ENCODE measurements around the gene TBX10.
"Not testable (repeated sequence)": the region's sequence is repeated elsewhere in the genome, so short reads cannot be mapped to it uniquely, and the experiment has no call there.

The TBX10 gene

GRCh38 chr11:67663532-67664212 lies 24.1 kb upstream of the TBX10 start:
- no peak for DNase-seq

- no peak for DNase-seq
Measured at GRCh38 chr11:67662835-67663531, 23.4 kb upstream of the TBX10 start.

DNA sequence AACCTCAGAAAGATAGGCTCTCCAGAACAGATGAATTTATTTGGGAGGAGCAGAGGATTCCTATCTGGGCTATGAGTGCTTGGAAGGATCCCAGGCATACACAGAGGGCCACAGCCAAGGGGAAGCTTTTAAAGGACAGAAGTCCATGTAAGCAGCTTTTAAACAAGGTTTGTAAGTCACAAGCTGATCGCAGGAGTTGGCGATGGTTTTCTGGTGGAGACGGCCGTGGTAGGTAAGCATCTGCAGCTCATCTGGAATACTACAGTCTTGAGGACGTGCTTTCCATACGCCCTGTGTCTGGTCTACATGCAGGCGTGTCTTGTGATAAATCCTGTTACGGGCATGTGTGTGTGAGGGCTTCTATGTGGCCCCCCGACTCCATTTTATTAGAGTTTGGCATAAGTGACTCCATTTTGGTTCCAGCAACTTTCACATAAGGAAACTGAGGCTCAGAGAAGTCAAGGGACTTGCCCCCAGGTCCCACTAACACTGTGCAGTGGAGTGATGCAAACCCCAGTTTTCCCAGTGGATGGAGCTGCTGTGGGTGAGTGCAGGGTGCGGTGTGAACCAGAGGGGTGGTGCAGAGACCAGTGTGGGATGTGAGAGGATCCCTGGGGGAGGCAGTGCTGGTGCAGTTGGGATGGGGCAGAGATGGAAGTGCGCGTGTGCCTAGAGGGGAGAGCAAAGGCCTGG lies 22.7 kb upstream of the TBX10 start:
- no peak for DNase-seq

- DNase-seq, result not testable (repeated sequence)
Measured at GRCh38 chr11:67660752-67661151, 21.2 kb upstream of the TBX10 start.

DNA sequence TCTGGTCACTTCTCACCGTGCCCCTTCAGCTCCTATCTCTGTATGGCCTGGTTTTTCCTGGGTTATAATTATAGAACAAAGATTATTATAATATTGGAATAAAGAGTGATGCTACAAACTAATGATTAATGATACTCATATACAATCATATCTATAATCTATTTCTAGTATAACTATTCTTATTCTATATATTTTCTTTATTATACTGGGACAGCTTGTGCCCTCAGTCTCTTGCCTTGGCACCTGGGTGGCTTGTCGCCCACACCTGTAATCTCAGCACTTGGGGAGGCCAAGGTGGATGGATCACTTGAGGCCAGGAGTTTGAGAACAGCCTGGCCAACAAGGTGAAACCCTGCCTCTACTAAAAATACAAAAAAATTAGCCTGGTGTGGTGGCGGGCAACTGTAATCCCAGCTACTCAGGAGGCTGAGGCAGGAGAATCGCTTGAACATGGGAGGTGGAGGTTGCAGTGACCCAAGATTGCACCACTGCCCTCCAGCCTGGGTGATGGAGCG lies 20.1 kb upstream of the TBX10 start:
- DNase-seq, result not testable (repeated sequence)

- DNase-seq, result no peak
Measured at GRCh38 chr11:67657300-67657699, 17.7 kb upstream of the TBX10 start.

DNA sequence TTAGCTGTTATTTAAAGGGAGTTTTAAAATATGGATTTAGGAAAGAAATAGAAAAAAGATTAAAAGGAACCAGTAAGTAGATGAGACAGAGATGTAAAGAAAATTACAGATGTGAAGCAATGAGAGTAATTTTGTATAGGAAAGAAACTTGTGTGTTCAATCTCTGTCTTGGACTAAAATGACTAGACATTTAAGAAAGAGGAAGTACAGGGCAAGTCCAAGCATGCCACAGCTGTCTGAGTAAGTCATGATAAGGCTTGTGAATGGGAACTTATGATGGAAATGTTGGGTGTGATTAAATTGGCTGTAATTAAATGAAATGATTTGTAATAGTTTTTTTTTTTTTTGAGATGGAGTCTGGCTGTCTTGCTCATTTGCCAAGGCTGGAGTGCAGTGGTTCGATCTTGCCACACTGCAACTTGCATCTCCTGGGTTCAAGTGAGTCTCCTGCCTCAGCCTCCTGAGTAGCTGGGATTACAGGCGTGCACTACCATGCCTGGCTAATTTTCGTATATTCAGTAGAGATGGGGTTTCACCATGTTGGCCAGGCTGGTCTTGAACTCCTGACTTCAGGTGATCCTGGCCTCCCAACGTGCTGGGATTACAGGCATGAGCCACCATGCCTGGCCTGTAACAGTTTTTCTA lies 16.8 kb upstream of the TBX10 start:
- DNase-seq, result no peak

GRCh38 chr11:67654225-67654624 lies 14.7 kb upstream of the TBX10 start:
- DNase-seq, result no peak

GRCh38 chr11:67652965-67653845 lies 13.6 kb upstream of the TBX10 start:
- no peak for DNase-seq

DNA sequence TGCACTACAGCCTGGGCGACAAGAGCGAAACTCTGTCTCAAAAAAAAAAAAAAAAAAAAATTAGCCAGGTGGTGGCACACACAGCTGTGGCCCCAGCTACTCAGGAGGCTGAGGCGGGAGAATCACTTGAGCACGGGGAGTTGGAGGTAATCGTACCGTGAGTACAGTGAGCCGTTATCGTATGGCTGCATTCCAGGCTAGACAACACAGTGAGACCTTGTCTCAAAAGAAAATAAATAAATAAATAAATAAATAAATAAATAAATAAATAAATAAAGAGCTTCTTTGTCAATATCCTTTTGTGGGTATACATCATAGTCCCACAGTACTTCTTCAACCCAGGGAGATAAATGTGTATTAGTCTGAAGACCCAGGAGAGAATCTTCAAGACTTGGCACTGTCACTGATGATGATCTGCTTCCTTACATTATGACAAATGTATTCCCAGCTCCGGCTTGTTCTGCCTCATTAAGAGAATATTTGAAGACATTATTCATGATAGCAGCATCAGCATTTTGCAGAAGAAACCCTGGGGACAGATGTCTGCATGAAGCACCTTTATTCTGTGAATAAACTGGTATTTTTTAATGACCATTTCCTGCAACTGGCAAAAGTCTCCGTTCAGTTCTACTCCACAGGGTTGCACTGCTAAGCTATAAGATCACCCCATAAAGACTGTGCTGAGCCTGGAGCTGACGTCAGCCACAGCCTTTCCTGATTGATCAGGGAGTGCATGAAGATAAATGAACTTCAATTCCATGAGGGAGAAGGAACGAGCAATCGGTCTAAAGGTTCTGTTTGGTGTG lies 12.6 kb upstream of the TBX10 start:
- DNase-seq, result peak in 1 of 3 experiments; percentile 45

GRCh38 chr11:67649634-67650510 lies 10.3 kb upstream of the TBX10 start:
- peak in 2 of 3 experiments; percentile 32 to 56 for DNase-seq

DNA sequence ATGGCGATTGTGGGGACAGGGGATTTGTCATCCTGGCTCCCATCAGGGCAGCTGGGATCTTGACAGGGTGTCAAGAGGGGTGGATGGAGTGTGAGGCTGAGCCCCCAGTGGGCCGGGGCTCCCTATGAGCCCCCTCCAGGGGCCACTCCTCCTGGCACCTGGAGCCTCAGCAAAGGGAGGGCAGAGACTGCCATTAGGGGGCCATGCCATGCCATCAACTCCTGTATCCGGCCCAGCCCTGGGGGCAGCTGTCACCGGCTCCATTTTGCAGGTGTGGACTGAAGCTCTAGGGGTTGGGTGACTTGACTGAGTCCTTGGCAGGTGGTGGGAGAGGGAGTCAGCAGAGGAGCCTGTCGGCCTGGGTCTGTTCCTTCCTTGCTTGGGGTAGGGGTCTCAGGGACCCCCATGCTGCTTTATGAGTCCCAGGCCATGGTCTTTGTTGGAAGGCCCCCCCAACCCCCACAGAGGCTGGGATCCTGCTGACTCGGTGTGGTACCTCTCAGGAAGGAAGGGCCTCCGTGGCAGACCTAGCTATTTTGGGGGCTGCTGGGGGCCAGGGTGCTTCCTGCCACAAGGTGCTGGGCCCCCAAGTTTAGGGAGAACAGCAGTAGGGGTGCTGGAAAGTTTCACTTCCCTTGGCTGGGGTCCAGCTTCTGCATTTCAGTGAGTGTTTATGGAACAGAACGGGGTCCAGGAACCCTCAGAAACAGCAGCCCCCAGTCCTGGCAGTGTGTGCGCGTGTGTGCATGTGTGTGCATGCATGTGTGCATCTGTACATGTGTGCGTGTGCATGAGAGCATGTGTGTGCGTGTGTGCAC lies 9.4 kb upstream of the TBX10 start:
- DNase-seq, result no peak

DNA sequence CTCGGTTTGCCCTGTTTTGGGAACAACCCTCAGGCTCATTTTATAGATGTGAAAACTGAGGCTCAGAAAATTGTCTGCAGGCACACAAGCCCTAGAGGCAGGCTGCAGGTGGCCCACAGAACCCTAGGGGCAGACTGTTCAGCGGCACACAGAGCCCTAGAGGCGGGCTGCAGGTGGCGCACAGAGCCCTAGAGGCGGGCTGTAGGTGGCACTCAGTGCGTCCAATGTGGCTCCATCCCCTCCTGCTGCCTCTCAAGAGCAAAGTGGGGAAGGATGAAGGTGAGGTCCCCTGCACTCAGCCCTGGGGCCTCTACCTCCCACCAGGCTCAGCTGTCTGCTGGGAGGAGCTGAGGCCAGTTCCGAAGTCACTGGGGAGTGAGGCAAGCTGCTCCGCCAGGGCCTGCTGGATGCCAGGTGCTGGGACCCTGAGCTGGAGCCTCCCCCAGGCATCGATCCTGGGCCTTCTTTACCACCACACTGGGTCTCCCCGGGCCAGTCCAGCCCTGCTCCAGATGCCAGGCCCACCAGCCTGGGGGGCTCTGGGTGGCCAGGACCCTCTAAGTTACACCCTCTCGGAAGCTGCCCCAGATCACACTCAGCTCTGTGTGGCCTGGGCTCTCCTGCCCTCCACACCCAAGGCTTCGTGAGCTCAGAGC lies 8.7 kb upstream of the TBX10 start:
- DNase-seq, result peak in 2 of 3 experiments; percentile 56 to 68

- DNase-seq, result no peak
Measured at GRCh38 chr11:67647471-67647870, 7.9 kb upstream of the TBX10 start.

- no peak for DNase-seq
Measured at GRCh38 chr11:67646535-67647336, 7.2 kb upstream of the TBX10 start.

- DNase-seq, result peak in 1 of 3 experiments; percentile 11
Measured at GRCh38 chr11:67645521-67646461, 6.2 kb upstream of the TBX10 start.

Measured in NCI-H1417 (cell line).